ENCODE measurements around the gene FBXL7. TPM values are rescaled to one million over a fixed set of nuclear protein-coding genes. Genes with fewer than 3 reads are reported as not detected.

The FBXL7 gene
- total and polyA plus RNA-seq, 7 experiments from 2014 or later: not detected

GRCh38 chr5:15690611-15691010, 190.6 kb downstream of the FBXL7 start:
- Histone ChIP-seq H3K27ac (ENCODE audit: low read depth, low read length) (no peak overlapping the region), H3K36me3 (ENCODE audit: control insufficient read depth in 2 of 3, insufficient read depth in 3 of 3, low read length in 3 of 3) (no peaks in the 10 kb centered on the region), H3K4me3 (ENCODE audit: low read length) (no peak overlapping the region), H3K27me3 (ENCODE audit: control insufficient read depth in 2 of 2, insufficient read depth in 2 of 2, low read length in 2 of 2) (no peaks in the 10 kb centered on the region), H3K9me3 (ENCODE audit: control insufficient read depth in 2 of 3, low read length in 3 of 3) (no peaks in the 10 kb centered on the region), H3K4me1 (ENCODE audit: control insufficient read depth in 2 of 2, insufficient read depth in 2 of 2, low read length in 2 of 2) (no peaks in the 10 kb centered on the region)
- ATAC-seq (no peak), DNase-seq (no peak)
- Mint-ChIP-seq H3K27me3 (no peaks in the 10 kb centered on the region), H3K9me3 (peaks cover 0 to 8% (median 2%) of the 10 kb centered on the region in 11 donors), H3K4me3 (no peak overlapping the region), H3K4me1 (peaks cover 0 to 2% (median 0%) of the 10 kb centered on the region in 7 donors), H3K36me3 (no peaks in the 10 kb centered on the region), H3K27ac (no peak overlapping the region)
- intact Hi-C loops (cut with micrococcal nuclease): no loop called here
- POLR2A ChIA-PET: no interaction called here
- CTCF ChIA-PET: no interaction called here

- Mint-ChIP-seq H3K4me1 (peaks cover 0 to 2% (median 0%) of the 10 kb centered on the region in 7 donors), H3K27me3 (no peaks in the 10 kb centered on the region), H3K4me3 (no peak overlapping the region), H3K27ac (no peak overlapping the region), H3K9me3 (peaks cover 0 to 8% (median 2%) of the 10 kb centered on the region in 11 donors), H3K36me3 (no peaks in the 10 kb centered on the region)
- Histone ChIP-seq H3K36me3 (ENCODE audit: control insufficient read depth in 2 of 3, insufficient read depth in 3 of 3, low read length in 3 of 3) (no peaks in the 10 kb centered on the region), H3K9me3 (ENCODE audit: control insufficient read depth in 2 of 3, low read length in 3 of 3) (no peaks in the 10 kb centered on the region), H3K4me3 (ENCODE audit: low read length) (no peak overlapping the region), H3K27ac (ENCODE audit: low read depth, low read length) (no peak overlapping the region), H3K27me3 (ENCODE audit: control insufficient read depth in 2 of 2, insufficient read depth in 2 of 2, low read length in 2 of 2) (no peaks in the 10 kb centered on the region), H3K4me1 (ENCODE audit: control insufficient read depth in 2 of 2, insufficient read depth in 2 of 2, low read length in 2 of 2) (no peaks in the 10 kb centered on the region)
- ChIA-PET CTCF (no interaction called here), POLR2A (no interaction called here)
- DNase-seq: no peak
- intact Hi-C loops (cut with micrococcal nuclease): no loop called here
- no peak for ATAC-seq
Measured at GRCh38 chr5:15691521-15691920, 191.5 kb downstream of the FBXL7 start.

- intact Hi-C loops (cut with micrococcal nuclease): no loop called here
- Histone ChIP-seq H3K4me3 (ENCODE audit: low read length) (no peak overlapping the region), H3K9me3 (ENCODE audit: control insufficient read depth in 2 of 3, low read length in 3 of 3) (no peaks in the 10 kb centered on the region), H3K27me3 (ENCODE audit: control insufficient read depth in 2 of 2, insufficient read depth in 2 of 2, low read length in 2 of 2) (no peaks in the 10 kb centered on the region), H3K4me1 (ENCODE audit: control insufficient read depth in 2 of 2, insufficient read depth in 2 of 2, low read length in 2 of 2) (no peaks in the 10 kb centered on the region), H3K27ac (ENCODE audit: low read depth, low read length) (no peak overlapping the region), H3K36me3 (ENCODE audit: control insufficient read depth in 2 of 3, insufficient read depth in 3 of 3, low read length in 3 of 3) (no peaks in the 10 kb centered on the region)
- Mint-ChIP-seq H3K4me3 (no peak overlapping the region), H3K4me1 (peaks cover 0 to 2% (median 0%) of the 10 kb centered on the region in 7 donors), H3K36me3 (no peaks in the 10 kb centered on the region), H3K27me3 (no peaks in the 10 kb centered on the region), H3K27ac (no peak overlapping the region), H3K9me3 (peaks cover 0 to 8% (median 2%) of the 10 kb centered on the region in 11 donors)
- CTCF ChIA-PET: no interaction called here
- POLR2A ChIA-PET: no interaction called here
- DNase-seq: no peak
- ATAC-seq: no peak
Measured at GRCh38 chr5:15692706-15693381, 192.9 kb downstream of the FBXL7 start.

GRCh38 chr5:15693382-15693728, 193.4 kb downstream of the FBXL7 start:
- no peak for DNase-seq
- intact Hi-C loops (cut with micrococcal nuclease): no loop called here
- Histone ChIP-seq H3K4me3 (ENCODE audit: low read length) (no peak overlapping the region), H3K4me1 (ENCODE audit: control insufficient read depth in 2 of 2, insufficient read depth in 2 of 2, low read length in 2 of 2) (no peaks in the 10 kb centered on the region), H3K9me3 (ENCODE audit: control insufficient read depth in 2 of 3, low read length in 3 of 3) (no peaks in the 10 kb centered on the region), H3K36me3 (ENCODE audit: control insufficient read depth in 2 of 3, insufficient read depth in 3 of 3, low read length in 3 of 3) (no peaks in the 10 kb centered on the region), H3K27me3 (ENCODE audit: control insufficient read depth in 2 of 2, insufficient read depth in 2 of 2, low read length in 2 of 2) (no peaks in the 10 kb centered on the region), H3K27ac (ENCODE audit: low read depth, low read length) (no peak overlapping the region)
- no peak for ATAC-seq
- POLR2A ChIA-PET: no interaction called here
- H3K27ac Mint-ChIP-seq: no peak overlapping the region
- peaks cover 0 to 2% (median 0%) of the 10 kb centered on the region in 7 donors for H3K4me1 Mint-ChIP-seq
- H3K4me3 Mint-ChIP-seq: no peak overlapping the region
- H3K27me3 Mint-ChIP-seq: no peaks in the 10 kb centered on the region
- CTCF ChIA-PET: no interaction called here
- peaks cover 0 to 9% (median 2%) of the 10 kb centered on the region in 11 donors for H3K9me3 Mint-ChIP-seq
- no peaks in the 10 kb centered on the region for H3K36me3 Mint-ChIP-seq

GRCh38 chr5:15693933-15694332, 194.0 kb downstream of the FBXL7 start:
- DNase-seq (no peak), ATAC-seq (no peak)
- peaks cover 0 to 9% (median 2%) of the 10 kb centered on the region in 11 donors for H3K9me3 Mint-ChIP-seq
- Histone ChIP-seq H3K27me3 (ENCODE audit: control insufficient read depth in 2 of 2, insufficient read depth in 2 of 2, low read length in 2 of 2) (no peaks in the 10 kb centered on the region), H3K4me3 (ENCODE audit: low read length) (no peak overlapping the region), H3K36me3 (ENCODE audit: control insufficient read depth in 2 of 3, insufficient read depth in 3 of 3, low read length in 3 of 3) (no peaks in the 10 kb centered on the region), H3K4me1 (ENCODE audit: control insufficient read depth in 2 of 2, insufficient read depth in 2 of 2, low read length in 2 of 2) (no peaks in the 10 kb centered on the region), H3K9me3 (ENCODE audit: control insufficient read depth in 2 of 3, low read length in 3 of 3) (no peaks in the 10 kb centered on the region), H3K27ac (ENCODE audit: low read depth, low read length) (no peak overlapping the region)
- no peak overlapping the region for H3K27ac Mint-ChIP-seq
- intact Hi-C loops (cut with micrococcal nuclease): no loop called here
- H3K36me3 Mint-ChIP-seq: no peaks in the 10 kb centered on the region
- CTCF ChIA-PET: no interaction called here
- peaks cover 0 to 2% (median 0%) of the 10 kb centered on the region in 7 donors for H3K4me1 Mint-ChIP-seq
- POLR2A ChIA-PET: no interaction called here
- H3K27me3 Mint-ChIP-seq: no peaks in the 10 kb centered on the region
- no peak overlapping the region for H3K4me3 Mint-ChIP-seq

GRCh38 chr5:15694696-15695214, 194.8 kb downstream of the FBXL7 start:
- ChIA-PET CTCF (no interaction called here), POLR2A (no interaction called here)
- no peak overlapping the region for H3K4me3 ChIP-seq (ENCODE audit: low read length)
- no peaks in the 10 kb centered on the region for H3K4me1 ChIP-seq (ENCODE audit: control insufficient read depth in 2 of 2, insufficient read depth in 2 of 2, low read length in 2 of 2)
- DNase-seq (no peak), ATAC-seq (no peak)
- no peak overlapping the region for H3K4me3 Mint-ChIP-seq
- H3K36me3 ChIP-seq (ENCODE audit: control insufficient read depth in 2 of 3, insufficient read depth in 3 of 3, low read length in 3 of 3): no peaks in the 10 kb centered on the region
- H3K27me3 ChIP-seq (ENCODE audit: control insufficient read depth in 2 of 2, insufficient read depth in 2 of 2, low read length in 2 of 2): no peaks in the 10 kb centered on the region
- peaks cover 0 to 2% (median 0%) of the 10 kb centered on the region in 7 donors for H3K4me1 Mint-ChIP-seq
- H3K9me3 ChIP-seq (ENCODE audit: control insufficient read depth in 2 of 3, low read length in 3 of 3): no peaks in the 10 kb centered on the region
- H3K27ac Mint-ChIP-seq: no peak overlapping the region
- intact Hi-C loops (cut with micrococcal nuclease): no loop called here
- H3K36me3 Mint-ChIP-seq: no peaks in the 10 kb centered on the region
- H3K9me3 Mint-ChIP-seq: peaks cover 0 to 9% (median 2%) of the 10 kb centered on the region in 11 donors
- no peak overlapping the region for H3K27ac ChIP-seq (ENCODE audit: low read depth, low read length)
- H3K27me3 Mint-ChIP-seq: no peaks in the 10 kb centered on the region

GRCh38 chr5:15695215-15695731, 195.3 kb downstream of the FBXL7 start:
- Histone ChIP-seq H3K27ac (ENCODE audit: low read depth, low read length) (no peak overlapping the region), H3K27me3 (ENCODE audit: control insufficient read depth in 2 of 2, insufficient read depth in 2 of 2, low read length in 2 of 2) (no peaks in the 10 kb centered on the region), H3K36me3 (ENCODE audit: control insufficient read depth in 2 of 3, insufficient read depth in 3 of 3, low read length in 3 of 3) (no peaks in the 10 kb centered on the region), H3K9me3 (ENCODE audit: control insufficient read depth in 2 of 3, low read length in 3 of 3) (no peaks in the 10 kb centered on the region), H3K4me3 (ENCODE audit: low read length) (no peak overlapping the region), H3K4me1 (ENCODE audit: control insufficient read depth in 2 of 2, insufficient read depth in 2 of 2, low read length in 2 of 2) (no peaks in the 10 kb centered on the region)
- Mint-ChIP-seq H3K27me3 (no peaks in the 10 kb centered on the region), H3K4me1 (peaks cover 0 to 2% (median 0%) of the 10 kb centered on the region in 7 donors), H3K27ac (no peak overlapping the region), H3K36me3 (no peaks in the 10 kb centered on the region), H3K4me3 (no peak overlapping the region), H3K9me3 (peaks cover 0 to 10% (median 2%) of the 10 kb centered on the region in 11 donors)
- POLR2A ChIA-PET: no interaction called here
- ATAC-seq (no peak), DNase-seq (no peak)
- intact Hi-C loops (cut with micrococcal nuclease): no loop called here
- CTCF ChIA-PET: no interaction called here

All from naive thymus-derived CD4-positive, alpha-beta T cell (primary cell).